Right renal cortex interstitium (tissue), 3 donors: ENCODE results near the gene INO80E. TPM values are rescaled to one million over a fixed set of nuclear protein-coding genes. Genes with fewer than 3 reads are reported as not detected.
"Not testable (repeated sequence)": the region's sequence is repeated elsewhere in the genome, so short reads cannot be mapped to it uniquely, and the experiment has no call there.

Source experiments
- DNase-seq, 3 donors: peaks; one replicate each; pipeline ENCODE4 v3.0.0-alpha.2; 2013; ENCODE audit warnings: low read depth in 3 of 3, low spot score in 2 of 3
- polyA plus RNA-seq, 3 donors: library from polyadenylated mRNA; unstranded; fragments of 120-200 nt; gene quantifications; one replicate each; pipeline ENCODE4 v1.2.1, GENCODE V29; 2013; ENCODE audit not compliant: insufficient read length in 3 of 3

Gene INO80E
- 10 to 100 TPM; 34.5 to 37.9 (median 36.7) TPM for polyA plus RNA-seq

- peak; percentile 87 to 92 (median 89) for DNase-seq
Observed at GRCh38 chr16:29995911-29996765, at the start of gene INO80E. Gene INO80E, plus strand, starts transcription at chr16:29996241. Its CDS starts 70 bp downstream, at chr16:29996311.

GRCh38 chr16:29947897-29948296, 48.1 kb upstream of the INO80E start:
- DNase-seq, result no peak

DNA sequence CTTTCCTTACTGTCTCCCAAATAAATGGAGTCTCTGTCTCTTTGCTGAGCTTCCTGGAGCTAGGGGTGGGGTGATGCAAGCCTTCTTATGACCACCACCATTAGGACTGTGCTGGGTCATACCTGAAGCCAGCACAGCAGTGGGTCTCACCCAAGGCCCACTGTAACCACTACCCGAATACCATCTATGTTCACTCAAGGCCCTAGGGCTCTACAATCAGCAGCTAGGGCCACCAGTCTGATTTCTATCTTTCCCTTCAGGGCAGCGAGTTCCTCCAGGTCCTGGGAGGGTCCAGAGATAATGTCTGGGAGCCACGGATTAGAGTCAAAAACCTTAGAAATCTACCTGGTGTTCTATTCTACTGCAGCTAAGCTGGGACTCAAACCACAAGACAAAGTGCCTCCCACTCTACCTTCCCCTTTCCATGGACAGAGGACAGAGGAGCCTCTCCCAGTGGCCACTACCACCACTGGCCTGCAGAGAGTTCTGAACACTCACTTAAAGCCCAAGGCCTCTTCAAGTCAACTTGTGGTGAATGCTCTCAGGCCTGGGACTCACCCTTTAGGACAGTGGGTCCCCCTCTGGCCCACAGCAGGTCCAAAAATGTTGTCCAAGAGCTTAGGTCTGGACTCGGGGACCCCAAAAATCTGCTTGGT, 45.1 kb upstream of the INO80E start:
- no peak for DNase-seq

- DNase-seq, result no peak
Observed at GRCh38 chr16:29951625-29952365, 44.2 kb upstream of the INO80E start.

DNA sequence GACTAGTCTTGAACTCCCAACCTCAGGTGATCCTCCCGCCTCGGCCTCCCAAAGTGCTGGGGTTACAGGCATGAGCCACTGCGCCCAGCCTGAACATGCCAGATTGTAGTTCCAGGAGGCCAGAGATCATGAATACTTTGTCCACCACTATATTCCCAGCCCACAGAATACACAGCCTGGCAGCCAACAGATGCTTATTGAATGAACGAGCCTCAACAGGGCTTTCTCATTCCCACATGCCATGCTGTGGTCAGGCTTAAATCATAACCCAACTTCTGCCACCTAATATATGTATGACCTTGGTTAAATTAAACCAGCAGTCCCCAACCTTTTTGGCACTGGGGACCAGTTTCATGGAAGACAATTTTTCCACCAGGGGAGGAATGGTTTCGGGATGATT, 37.3 kb upstream of the INO80E start:
- no peak for DNase-seq

DNA sequence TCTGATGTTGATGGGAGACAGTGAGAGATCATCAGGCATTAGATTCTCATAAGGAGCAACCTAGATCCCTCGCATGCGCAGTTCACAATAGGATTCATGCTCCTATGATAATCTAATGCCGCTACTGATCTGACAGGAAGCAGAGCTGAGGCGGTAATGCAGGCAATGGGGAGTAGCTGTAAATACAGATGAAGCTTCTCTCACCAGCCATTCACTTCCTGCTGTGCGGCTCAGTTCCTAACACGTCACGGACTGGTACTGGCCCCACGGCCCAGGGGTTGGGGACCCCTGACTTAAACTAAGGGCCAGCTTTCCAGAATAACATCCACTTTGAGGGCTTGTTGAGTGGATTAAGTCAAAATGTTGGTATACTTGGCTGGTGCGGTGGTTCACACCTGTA, 36.7 kb upstream of the INO80E start:
- no peak for DNase-seq

DNA sequence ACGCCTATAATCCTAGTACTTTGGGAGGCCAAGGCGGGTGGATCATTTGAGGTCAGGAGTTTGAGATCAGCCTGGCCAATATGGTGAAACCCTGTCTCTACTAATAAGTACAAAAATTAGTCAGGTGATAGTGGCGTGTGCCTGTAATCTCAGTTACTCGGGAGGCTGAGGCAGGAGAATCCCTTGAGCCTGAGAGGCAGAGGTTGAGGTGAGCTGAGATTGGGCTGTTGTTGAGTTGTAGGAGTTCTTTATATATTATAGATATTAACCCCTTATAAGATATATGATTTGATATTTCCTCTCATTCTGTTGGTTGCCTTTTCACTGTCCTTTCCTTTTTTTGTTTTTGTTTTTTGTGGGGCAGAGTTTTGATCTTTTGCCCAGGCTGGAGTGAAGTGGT, 36.2 kb upstream of the INO80E start:
- not testable (repeated sequence) for DNase-seq

DNA sequence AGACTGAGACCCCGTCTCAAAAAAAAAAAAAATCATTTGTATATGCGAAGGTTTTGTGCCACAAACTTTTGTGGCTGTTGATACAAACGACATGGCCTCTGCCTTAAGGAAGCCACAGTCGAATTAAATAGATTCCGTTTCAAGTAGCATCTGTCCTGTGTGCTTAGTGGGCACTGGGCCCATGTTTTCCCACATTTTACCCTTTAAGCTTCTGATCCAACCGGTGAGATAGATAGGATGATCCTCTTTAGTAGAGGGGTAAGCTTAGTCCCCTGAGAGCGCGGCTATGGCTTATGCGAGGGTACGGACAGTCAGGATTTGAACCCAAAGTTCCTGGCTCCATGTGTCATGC, 34.9 kb upstream of the INO80E start:
- no peak for DNase-seq

DNA sequence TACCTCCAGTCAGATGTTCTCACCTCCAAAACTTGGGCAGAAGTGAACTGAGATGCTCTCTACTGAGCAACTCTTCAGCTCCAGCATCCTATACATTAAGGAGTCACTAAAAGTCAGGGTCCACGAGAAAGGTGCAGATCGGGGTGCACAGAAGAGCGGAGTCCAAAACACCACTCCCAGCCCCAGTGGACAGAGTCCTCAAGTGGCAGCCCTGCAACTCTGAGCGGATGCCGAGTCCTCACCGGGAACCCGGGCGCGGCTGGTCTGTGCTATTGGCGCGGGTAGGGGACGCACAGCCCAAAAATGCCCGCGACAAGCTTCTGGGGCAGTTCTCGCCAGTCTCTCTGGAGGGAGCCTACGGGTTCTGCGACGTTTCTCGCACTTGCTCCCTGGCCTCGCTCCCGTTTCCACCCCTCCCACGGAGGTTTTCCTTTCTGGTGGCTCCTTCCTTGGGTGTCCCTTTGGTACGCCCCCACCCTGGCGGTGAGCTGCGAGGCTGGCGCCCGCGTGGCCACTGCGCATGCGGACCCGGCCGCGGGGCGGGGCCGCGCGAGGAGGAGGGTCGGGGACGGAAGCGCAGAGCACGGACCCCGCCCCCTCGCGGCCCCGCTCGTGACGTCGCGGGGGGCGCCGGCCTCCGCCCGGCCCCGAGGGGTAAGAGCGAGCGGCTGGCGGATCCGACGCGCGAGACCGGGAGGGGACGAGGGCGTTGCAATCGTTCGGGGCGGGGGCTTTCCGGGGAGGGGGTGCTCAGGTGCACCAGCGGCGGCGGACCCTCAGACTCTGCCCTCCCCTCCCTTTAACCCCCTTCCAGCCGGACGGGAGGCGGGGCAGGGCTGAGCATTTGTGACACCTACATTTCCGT, 34.3 kb upstream of the INO80E start, which contains the start of gene TMEM219:
TSS of gene TMEM219 (plus strand) at position 601 of the 865 bp plus-strand sequence. CDS start 1,065 bp downstream, outside the sequence.
- peak; percentile 72 to 89 (median 82) for DNase-seq

DNA sequence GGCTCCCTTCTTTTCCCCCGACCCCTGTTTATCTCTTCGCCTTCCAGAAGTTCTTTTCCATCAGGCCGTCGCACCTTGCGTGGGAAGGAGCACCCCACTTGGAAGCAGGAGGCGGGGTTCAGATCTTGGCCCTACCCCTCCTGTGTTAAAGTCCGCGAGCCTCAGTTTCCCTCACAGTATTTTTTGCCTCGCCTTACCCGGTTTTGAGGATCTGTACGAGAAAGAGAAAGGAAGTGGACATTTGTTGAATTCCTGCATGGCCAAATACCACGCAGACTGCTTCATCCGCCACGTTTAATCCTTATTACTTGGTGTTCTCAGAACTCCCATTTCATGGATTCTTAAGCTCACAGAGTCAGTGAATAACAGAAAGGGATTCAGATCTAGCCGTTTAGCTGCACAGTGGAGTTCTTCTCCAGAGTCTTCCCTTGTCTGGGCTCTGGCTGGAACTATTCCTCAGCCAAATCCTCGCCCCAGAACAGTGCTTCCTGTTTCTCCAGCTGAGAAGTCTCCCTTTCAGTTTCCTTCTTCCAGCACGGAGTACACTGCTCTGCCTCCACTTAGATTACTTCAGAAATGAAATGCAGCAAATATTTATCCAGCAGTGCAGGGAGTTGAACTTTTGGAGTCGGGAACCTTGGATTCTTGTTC, 33.6 kb upstream of the INO80E start:
- no peak for DNase-seq

GRCh38 chr16:29963021-29963743, 32.9 kb upstream of the INO80E start:
- DNase-seq, result no peak

DNA sequence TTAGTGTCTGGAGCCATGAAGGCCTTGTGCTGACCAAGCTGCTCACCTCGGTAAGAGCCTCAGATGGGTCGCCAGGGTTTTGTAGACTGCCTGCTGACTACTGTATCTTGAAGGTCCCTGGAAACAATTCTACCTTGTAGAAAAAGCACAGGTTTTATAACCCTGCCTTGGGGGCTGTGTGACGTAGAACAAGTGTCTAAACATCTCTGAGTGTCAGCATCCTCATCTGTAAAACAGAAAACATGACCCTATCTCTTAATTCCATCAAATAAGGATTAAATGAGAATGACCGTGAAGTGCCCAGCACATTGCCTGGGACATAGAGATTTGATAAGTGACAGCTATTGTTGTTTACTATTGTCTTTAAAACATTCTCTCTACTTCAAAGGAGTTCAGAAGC, 27.8 kb upstream of the INO80E start:
- no peak for DNase-seq

DNA sequence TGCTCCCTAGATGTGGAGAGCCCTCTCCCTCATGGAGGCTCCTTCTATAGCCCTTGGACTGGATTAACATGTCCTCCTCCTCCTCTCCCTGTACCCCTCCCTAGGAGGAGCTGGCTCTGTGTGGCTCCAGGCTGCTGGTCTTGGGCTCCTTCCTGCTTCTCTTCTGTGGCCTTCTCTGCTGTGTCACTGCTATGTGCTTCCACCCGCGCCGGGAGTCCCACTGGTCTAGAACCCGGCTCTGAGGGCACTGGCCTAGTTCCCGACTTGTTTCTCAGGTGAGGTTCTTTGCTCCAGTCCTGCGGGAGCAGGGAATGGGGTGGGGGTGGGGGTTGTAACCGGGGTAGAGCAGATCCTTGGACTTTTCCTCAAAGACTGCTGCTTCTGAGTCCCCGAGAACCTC, 24.7 kb upstream of the INO80E start:
- no peak for DNase-seq

GRCh38 chr16:29972500-29972899, 23.5 kb upstream of the INO80E start:
- DNase-seq, result no peak

- no peak for DNase-seq
Observed at GRCh38 chr16:29972992-29973383, 23.1 kb upstream of the INO80E start.

DNA sequence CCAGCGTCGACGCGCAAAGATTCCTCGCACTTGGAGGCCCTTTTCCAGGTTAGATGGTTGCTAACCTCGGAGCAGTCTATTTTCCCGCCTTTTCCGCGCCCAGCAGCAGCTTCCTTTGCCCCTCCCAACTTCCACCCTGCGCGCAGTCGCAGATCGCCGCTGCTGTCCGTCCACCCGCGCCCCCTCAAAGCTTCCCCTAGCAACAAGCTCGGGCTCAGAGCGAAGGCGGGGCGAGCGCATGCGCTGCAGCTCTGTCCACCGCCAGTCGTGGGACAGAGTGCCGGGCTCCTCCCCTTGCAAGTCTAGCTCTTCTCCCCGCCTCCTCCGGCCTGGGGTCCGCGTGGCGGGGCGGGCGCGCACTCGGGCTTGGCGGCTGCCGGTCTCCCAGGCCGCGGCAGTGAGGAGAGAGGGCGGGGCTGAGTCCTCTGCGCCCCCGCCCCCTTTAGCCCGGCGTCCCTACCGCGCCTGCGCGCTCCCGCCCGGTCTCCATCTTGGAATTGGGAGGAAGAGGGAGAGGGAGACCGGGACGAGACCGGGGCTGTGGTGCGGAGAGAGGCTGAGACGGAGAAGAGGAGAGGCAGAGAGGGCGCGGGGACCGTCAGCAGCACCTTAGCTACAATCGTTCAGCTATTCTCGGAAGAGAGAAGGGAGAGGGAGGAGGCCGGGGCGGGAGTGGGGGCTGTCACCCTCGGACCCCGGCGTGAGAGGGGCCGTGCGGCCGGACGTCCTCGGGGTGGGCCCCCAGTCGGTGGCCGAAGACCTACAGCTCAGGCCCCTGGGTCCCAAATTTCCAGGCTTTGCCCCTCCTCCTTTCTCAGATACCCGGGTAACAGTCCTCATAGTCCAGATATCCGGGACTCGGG, 22.4 kb upstream of the INO80E start, which contains the start of gene TAOK2:
TSS of gene TAOK2 (plus strand) at position 485 of the 863 bp plus-strand sequence. CDS start 3,905 bp downstream, outside the sequence.
- peak; percentile 92 to 97 (median 97) for DNase-seq

- no peak for DNase-seq
Observed at GRCh38 chr16:29974291-29975133, 21.5 kb upstream of the INO80E start.
